ENCODE data around the gene AAK1. TPM values are rescaled to one million over a fixed set of nuclear protein-coding genes. Genes with fewer than 3 reads are reported as not detected.

Gene AAK1
- total RNA-seq, 1 experiment from 2014 or later = 30.6 TPM

DNA sequence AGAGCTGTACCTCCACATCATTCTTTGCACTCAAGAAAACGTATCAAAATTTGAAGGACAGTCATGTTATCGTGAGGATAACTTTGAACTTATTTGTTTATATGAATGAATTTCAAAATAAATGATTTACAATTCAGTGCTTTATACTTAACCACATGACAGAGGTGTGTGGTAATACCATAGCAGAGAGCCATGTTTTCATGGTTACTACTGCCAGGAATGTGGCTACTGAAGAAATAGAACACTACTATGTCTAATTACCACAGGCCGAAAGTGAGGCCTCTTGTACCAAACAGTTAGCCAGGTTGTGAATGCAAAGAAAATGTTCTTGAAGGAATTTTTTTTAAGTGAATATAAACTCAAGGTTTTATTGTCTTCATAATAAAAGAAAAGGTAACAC is 49.2 kb downstream of the AAK1 start:
- Histone ChIP-seq H3K14ac (ENCODE audit: insufficient read depth, low read length) (no peak overlapping the region), H3K4me2 (ENCODE audit: insufficient read depth, insufficient read length, low read length) (no peak overlapping the region), H4K8ac (replicated peaks; ENCODE audit: insufficient read length, low read depth, low read length) (no peak overlapping the region), H3K79me1 (ENCODE audit: insufficient read depth, low read depth, low read length, poor library complexity, severe bottlenecking) (no peaks in the 10 kb centered on the region), H2BK120ac (ENCODE audit: low read depth, low read length, poor library complexity, severe bottlenecking) (no peak overlapping the region), H3K23me2 (ENCODE audit: insufficient read length, low read depth, low read length, poor library complexity, severe bottlenecking) (no peaks in the 10 kb centered on the region), H3K23ac (ENCODE audit: insufficient read length, low read depth, low read length) (no peak overlapping the region), H2BK12ac (ENCODE audit: insufficient read length, low read depth, low read length) (no peak overlapping the region), H2BK15ac (ENCODE audit: low read depth, low read length) (no peak overlapping the region), H4K20me1 (ENCODE audit: control insufficient read depth, insufficient read depth, insufficient read length) (no peaks in the 10 kb centered on the region), H2AFZ (ENCODE audit: low read length) (no peak overlapping the region), H3T11ph (ENCODE audit: low read length) (no peak overlapping the region), H4K5ac (ENCODE audit: insufficient read length, low read depth, low read length) (no peak overlapping the region), H3K4ac (ENCODE audit: low read depth, low read length) (no peak overlapping the region), H3K9me3 (ENCODE audit: control insufficient read depth, low read depth, low read length) (no peaks in the 10 kb centered on the region), H3K9ac (ENCODE audit: extremely low read depth, insufficient read length, low read length) (no peak overlapping the region), H2BK20ac (ENCODE audit: low read depth, low read length, poor library complexity, severe bottlenecking) (no peak overlapping the region), H3K18ac (ENCODE audit: insufficient read length, low read depth, low read length) (no peak overlapping the region), H3K4me1 (ENCODE audit: insufficient read depth, low read length) (no peaks in the 10 kb centered on the region), H2AK5ac (ENCODE audit: insufficient read length, low read length) (no peak overlapping the region), H2BK5ac (ENCODE audit: insufficient read length, low read length) (no peak overlapping the region), H3K27me3 (ENCODE audit: insufficient read depth, low read length) (no peaks in the 10 kb centered on the region), H4K91ac (ENCODE audit: insufficient read length, low read depth, low read length) (no peak overlapping the region), H3K27ac (ENCODE audit: insufficient read length, low read depth, low read length) (no peak overlapping the region), H3K79me2 (ENCODE audit: insufficient read depth, low read length) (no peaks in the 10 kb centered on the region), H3K56ac (ENCODE audit: insufficient read length, low read depth, low read length) (no peak overlapping the region)
- H3K9me3 Mint-ChIP-seq = no peaks in the 10 kb centered on the region
- no peak overlapping the region for H3K4me3 Mint-ChIP-seq
- DNase-seq = no peak
- peaks cover 5 to 11% of the 10 kb centered on the region in 2 experiments for H3K4me1 Mint-ChIP-seq
- no peak for TF ChIP-seq CTCF (conservative IDR thresholded peaks at IDR 0.05)
- WGBS (ENCODE audit: extremely low coverage, insufficient read length, low lambda C conversion rate) = no CpG with 5 or more reads among the region's 3 CpGs
- H3K27me3 Mint-ChIP-seq (ENCODE audit: low read depth) = no peaks in the 10 kb centered on the region
- no peak overlapping the region for H3K27ac Mint-ChIP-seq
- H3K36me3 Mint-ChIP-seq (ENCODE audit: insufficient read depth in 1 of 3, low read depth in 3 of 3) = no peaks in the 10 kb centered on the region
